Adipocyte (in vitro differentiated cells): ENCODE measurements around the gene TMEM17.

Experiments used
- DNase-seq: peaks from one replicate; pipeline ENCODE4 v3.0.0-alpha.2; 2015; ENCODE audit warnings: low read depth
- H3K27me3 ChIP-seq: replicated peaks from 2 replicates; pipeline ENCODE4 v1.7.0; 2013; ENCODE audit warnings: mild to moderate bottlenecking, low read length, moderate library complexity; ENCODE audit not compliant: control insufficient read depth, insufficient read depth
- H3K36me3 ChIP-seq: 2 replicates; pipeline ENCODE4 v1.7.0; 2013; ENCODE audit warnings: low read length, mild to moderate bottlenecking, moderate library complexity; ENCODE audit not compliant: control insufficient read depth, insufficient read depth, severe bottlenecking
- H3K4me1 ChIP-seq: 2 replicates; pipeline ENCODE4 v1.7.0; 2013; ENCODE audit warnings: mild to moderate bottlenecking, low read length, moderate library complexity; ENCODE audit not compliant: control insufficient read depth, insufficient read depth
- H3K4me3 ChIP-seq: 2 replicates; pipeline ENCODE4 v1.7.0; 2013; ENCODE audit warnings: mild to moderate bottlenecking, low read length, moderate library complexity
- H3K9ac ChIP-seq: 2 replicates; pipeline ENCODE4 v1.7.0; 2013; ENCODE audit warnings: mild to moderate bottlenecking, low read length, moderate library complexity
- H3K9me3 ChIP-seq: 2 replicates; pipeline ENCODE4 v1.7.0; 2013; ENCODE audit warnings: mild to moderate bottlenecking, low read length, moderate library complexity; ENCODE audit not compliant: control insufficient read depth

Gene TMEM17

GRCh38 chr2:62452701-62453454, 53.1 kb downstream of the TMEM17 start:
- no peaks in the 10 kb centered on the region for H3K36me3 ChIP-seq
- peaks cover 14% of the 10 kb centered on the region for H3K4me1 ChIP-seq
- H3K27me3 ChIP-seq = no peaks in the 10 kb centered on the region
- no peak overlapping the region for H3K9ac ChIP-seq
- no peak overlapping the region for H3K4me3 ChIP-seq
- H3K9me3 ChIP-seq = no peaks in the 10 kb centered on the region
- DNase-seq = no peak

GRCh38 chr2:62450716-62451191, 55.2 kb downstream of the TMEM17 start:
- Histone ChIP-seq H3K4me3 (no peak overlapping the region), H3K4me1 (no peaks in the 10 kb centered on the region), H3K9ac (no peak overlapping the region), H3K36me3 (no peaks in the 10 kb centered on the region), H3K27me3 (no peaks in the 10 kb centered on the region), H3K9me3 (no peaks in the 10 kb centered on the region)
- no peak for DNase-seq
